ENCODE data around the gene RAD51B.

- TF ChIP-seq CTCF (IDR thresholded peaks at IDR 0.05) = no peak
- TF ChIP-seq POLR2A (IDR thresholded peaks at IDR 0.05) = no peak
These were observed 125.0 kb downstream of the RAD51B start for GRCh38 chr14:67944605-67945004.
